HG03520 (cell line): ENCODE data around the gene RTCA.
"Not testable (repeated sequence)": the region's sequence is repeated elsewhere in the genome, so short reads cannot be mapped to it uniquely, and the experiment has no call there.

Experiments
- ATAC-seq: cut with Tn5 transposase; IDR thresholded peaks from one replicate; pipeline ENCODE4 v1.9.1; 2021; ENCODE audit warnings: mild to moderate bottlenecking, moderate library complexity; ENCODE audit not compliant: unreplicated experiment

RTCA gene

GRCh38 chr1:100258427-100258826 is 7.6 kb upstream of the RTCA start:
- not testable (repeated sequence) for ATAC-seq

- no peak for ATAC-seq
These were observed 4.3 kb upstream of the RTCA start for GRCh38 chr1:100261686-100262085.

- ATAC-seq, result not testable (repeated sequence)
These were observed 1.9 kb upstream of the RTCA start for GRCh38 chr1:100264081-100264480.

- peak; percentile 20 for ATAC-seq
These were observed 470 bp upstream of the RTCA start for GRCh38 chr1:100265562-100265930.

- peak; percentile 4 for ATAC-seq
These were observed 725 bp downstream of the RTCA start for GRCh38 chr1:100266741-100267140.

- ATAC-seq, result no peak
These were observed 1.3 kb downstream of the RTCA start for GRCh38 chr1:100267284-100267683.

GRCh38 chr1:100268202-100268601 is 2.2 kb downstream of the RTCA start:
- ATAC-seq, result no peak

GRCh38 chr1:100277866-100278265 is 11.8 kb downstream of the RTCA start:
- no peak for ATAC-seq

GRCh38 chr1:100279358-100279923 is 13.4 kb downstream of the RTCA start:
- ATAC-seq, result no peak

- ATAC-seq, result no peak
These were observed 14.1 kb downstream of the RTCA start for GRCh38 chr1:100279954-100280682.

- no peak for ATAC-seq
These were observed 18.6 kb downstream of the RTCA start for GRCh38 chr1:100284591-100284990.

GRCh38 chr1:100287162-100287561 is 21.1 kb downstream of the RTCA start:
- ATAC-seq, result no peak

GRCh38 chr1:100290291-100290690 is 24.3 kb downstream of the RTCA start:
- ATAC-seq, result no peak

GRCh38 chr1:100292711-100293110 is 26.7 kb downstream of the RTCA start:
- ATAC-seq, result no peak

- ATAC-seq, result no peak
These were observed 30.1 kb downstream of the RTCA start for GRCh38 chr1:100296140-100296539.

GRCh38 chr1:100296997-100297396 is 31.0 kb downstream of the RTCA start:
- not testable (repeated sequence) for ATAC-seq

- ATAC-seq, result no peak
These were observed 32.5 kb downstream of the RTCA start for GRCh38 chr1:100298512-100298911.

GRCh38 chr1:100299521-100300222 is 33.7 kb downstream of the RTCA start:
- no peak for ATAC-seq

- ATAC-seq, result no peak
These were observed 34.7 kb downstream of the RTCA start for GRCh38 chr1:100300691-100301090.

GRCh38 chr1:100302739-100303138 is 36.7 kb downstream of the RTCA start:
- no peak for ATAC-seq

GRCh38 chr1:100304227-100304626 is 38.2 kb downstream of the RTCA start:
- no peak for ATAC-seq

GRCh38 chr1:100304921-100305320 is 38.9 kb downstream of the RTCA start:
- no peak for ATAC-seq
